GM04503 (cell line): ENCODE measurements around the gene PRMT7.

ENCODE experiments used
- DNase-seq: peaks from one replicate; pipeline ENCODE4 v3.0.0-alpha.2; 2012; ENCODE audit warnings: low read depth

PRMT7 gene

DNA sequence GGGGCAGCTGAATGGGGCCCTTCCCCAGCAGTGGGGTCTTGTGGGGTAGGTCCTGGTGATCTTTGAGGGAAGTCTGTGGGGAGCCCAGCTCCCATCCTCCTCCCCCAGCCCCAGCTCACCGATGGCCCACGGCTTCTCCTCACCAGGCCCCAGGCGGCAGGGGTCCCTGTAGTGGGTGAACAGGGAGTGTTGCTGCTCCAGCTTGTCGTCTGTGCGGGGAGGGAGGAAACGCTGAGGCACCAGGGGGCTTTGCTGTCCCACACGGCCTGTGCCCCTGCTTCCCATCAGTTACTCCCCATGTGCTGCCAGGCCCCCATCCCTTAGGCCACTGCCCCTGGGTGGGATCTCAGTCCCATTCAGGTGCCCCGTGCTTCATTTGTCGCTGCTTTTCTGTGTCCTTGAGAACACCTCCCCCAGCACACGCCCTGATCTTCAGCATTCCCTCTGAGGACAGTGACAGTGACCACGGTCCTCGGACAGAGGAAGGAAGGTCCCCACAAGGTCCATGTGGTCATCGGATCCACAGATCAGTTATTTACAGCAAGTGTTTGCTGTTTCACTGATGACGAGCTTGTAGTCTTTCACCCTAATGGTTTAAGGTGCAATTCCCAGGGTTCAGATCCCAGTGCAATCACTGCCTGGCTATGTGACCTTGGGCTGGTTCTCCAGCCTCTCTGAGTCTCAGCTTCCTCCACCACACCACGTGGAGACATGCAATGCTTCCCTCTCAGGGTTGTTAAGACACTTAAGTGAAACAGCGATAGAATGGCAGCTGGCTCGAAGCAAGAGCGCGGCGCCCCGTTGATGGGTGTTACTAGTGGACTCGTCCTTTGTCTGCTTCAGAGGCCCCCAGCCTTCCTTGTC, 53.1 kb downstream of the PRMT7 start:
- DNase-seq, result no peak

DNA sequence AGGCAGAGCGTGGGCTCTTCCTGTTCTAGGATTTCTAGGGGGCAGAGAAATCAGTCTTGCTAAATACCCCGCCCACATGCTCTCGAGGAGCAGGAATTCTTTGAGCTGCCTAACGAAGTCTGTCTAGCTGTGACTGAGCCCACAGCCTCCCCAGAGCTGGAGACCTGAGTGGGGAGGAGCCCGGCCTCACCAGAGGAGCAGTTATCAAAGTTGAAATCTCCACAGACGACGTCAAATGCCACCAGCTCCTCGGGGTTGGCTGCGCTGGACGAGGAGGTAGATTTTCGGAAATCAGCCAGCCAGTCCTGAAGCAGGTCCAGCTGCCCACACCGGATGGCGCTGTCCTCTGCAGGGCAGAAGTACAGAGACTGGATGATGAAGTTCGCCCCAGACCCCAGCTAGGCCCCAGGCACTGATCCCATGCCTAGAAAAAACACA, 53.8 kb downstream of the PRMT7 start:
- DNase-seq, result no peak

DNA sequence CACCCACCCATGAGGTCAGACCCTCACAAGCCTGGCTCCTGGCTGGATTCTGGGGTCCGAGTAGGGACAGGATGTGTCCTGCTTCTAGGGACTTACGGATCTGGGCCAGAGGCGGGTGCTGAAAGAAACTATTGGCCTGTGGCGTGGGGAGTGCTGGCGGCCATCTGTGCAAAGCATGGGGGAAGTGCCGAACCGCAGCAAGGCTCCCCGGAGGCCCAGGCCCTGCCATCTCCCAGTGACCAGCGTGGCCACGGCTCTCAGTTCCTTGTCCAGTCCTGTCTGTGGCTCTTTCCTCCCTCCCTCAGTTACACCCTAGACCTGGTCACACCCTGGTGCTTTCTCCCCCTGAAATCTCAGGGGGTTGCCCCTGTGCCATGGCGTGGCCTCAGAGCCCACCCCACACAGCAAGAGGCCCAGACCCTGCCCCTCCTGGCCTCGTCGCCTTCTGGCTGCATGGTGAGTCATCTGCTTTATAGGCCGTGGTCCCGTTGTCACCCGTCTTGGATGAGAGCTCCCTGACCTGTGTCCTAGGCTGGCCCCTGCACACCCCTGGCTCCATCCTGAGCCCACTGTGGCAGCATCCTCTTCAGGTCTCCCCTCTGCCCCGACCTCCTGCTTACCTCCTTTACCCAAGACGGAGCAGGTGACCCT, 54.5 kb downstream of the PRMT7 start:
- no peak for DNase-seq

DNA sequence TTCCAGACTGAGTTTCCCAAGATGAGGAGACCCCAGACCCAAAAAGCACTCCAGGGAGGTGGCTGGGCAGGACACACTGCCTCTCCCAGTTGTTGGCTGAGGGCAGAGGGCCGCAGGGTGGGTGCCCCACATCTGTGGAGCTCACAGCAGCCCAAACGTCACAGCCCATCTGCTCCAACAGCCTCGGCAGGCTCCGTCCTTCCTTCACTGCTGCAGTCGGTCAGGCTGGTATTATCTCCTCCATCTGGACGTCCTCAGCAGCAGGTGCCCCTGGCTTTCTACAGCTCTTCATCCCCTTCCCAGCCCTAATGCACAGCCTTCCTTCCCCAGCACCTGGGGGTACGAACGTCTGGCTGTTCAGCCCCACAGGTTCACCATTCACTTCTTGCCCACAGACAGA, 55.2 kb downstream of the PRMT7 start:
- DNase-seq, result no peak

DNA sequence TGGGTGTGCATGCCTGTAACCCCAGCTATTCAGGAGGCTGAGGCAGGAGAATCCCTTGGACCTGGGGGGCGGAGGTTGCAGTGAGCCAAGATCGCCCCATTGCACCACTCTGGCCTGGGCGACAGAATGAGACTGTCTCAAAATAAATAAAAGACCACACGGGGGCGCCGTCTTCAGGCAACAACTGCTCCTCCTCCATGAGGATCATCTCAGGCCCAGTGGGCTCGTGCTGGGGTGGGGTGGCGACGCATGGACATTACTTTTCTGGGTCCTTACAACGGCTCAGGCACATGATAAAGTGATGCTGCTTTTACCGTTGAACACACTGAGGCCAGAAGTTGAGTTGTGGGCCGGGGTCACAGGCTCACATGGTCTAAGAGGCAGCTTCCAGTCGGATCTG, 56.2 kb downstream of the PRMT7 start:
- DNase-seq, result no peak

DNA sequence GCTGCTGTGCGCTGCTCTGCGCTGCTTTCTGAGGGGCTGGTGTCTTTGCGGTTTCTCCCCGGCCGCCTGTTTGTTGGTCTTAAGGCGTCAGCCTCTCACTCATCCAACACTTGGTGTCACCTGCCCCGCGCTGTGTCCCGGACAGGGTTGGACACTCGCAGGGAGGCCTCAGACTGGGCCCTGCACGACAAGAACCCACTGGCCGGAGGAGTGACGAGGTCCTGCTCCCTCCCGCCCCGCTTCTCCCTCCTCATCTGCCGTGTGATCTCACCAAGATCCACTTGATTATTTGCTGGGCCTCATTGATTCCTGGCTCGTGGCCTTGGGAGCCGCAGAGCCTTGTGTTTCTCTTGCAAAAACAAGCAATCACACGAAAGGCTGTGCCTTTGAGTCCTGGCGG, 56.6 kb downstream of the PRMT7 start:
- DNase-seq, result no peak

DNA sequence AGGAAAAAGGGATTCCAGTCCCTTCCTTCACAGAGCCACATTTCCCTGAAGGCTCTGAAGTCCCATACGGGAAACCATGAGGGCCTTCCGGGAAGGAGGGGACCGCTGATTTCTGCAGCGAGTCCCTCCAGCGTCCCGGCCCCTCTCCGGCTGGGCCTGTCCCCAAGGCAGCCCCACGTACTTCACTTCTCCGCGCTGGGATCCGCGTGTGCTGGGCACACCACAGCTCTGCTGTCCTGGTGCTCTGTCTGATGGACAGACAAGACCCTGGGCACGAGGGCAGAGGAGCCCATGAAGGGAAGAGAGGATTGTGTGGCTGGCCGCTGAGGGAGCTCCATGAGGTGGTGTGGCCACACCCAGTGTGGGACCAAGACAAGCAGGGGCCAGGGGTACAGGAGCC, 57.1 kb downstream of the PRMT7 start:
- no peak for DNase-seq

DNA sequence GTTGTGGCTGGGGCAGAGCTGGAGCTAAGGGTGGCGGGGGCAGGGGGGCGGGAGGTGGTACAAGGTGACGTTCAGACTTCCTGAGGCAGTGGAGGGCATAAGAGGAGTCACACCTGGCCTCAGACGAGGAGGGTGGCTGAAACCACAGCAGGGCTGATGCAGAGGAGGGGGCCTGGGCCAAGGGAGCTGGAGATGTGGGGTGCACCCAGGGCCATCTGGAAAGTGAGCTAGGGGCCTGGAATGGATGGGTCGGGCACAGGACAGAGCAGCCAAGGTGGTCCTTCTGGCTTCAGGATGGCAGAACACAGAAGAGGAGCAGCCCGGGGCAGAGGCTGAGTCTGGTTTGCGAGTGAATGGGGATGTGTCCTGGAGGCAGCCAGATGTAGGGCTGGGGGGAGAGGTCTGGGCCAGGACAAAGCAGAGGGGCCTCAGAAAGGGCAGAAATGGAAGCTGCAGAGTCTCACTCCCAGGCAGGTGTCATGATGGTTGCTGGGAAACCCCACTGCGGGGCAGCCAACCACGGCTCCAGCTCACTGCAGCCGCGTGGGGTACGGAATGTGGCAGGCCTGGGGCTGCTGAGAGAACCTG, 57.6 kb downstream of the PRMT7 start:
- DNase-seq, result no peak

DNA sequence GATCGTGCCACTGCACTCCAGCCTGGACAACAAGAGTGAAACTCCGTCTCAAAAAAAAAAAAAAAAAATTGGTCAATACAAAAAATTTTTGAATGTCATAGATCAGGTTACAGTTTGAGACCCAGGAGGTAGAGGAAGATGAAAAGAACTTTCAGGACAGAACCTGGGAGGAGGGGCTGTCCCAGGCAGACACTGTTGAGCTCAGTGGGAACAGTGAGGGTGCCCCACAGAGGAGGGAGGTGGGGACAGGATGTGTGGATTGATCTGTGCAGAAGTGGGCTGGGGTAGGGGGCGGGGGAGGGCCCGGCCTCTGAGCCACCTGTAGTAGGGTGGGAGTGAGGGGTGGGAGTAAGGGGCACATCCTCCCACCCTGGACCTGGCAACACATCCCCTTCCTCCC, 58.3 kb downstream of the PRMT7 start:
- DNase-seq, result no peak

DNA sequence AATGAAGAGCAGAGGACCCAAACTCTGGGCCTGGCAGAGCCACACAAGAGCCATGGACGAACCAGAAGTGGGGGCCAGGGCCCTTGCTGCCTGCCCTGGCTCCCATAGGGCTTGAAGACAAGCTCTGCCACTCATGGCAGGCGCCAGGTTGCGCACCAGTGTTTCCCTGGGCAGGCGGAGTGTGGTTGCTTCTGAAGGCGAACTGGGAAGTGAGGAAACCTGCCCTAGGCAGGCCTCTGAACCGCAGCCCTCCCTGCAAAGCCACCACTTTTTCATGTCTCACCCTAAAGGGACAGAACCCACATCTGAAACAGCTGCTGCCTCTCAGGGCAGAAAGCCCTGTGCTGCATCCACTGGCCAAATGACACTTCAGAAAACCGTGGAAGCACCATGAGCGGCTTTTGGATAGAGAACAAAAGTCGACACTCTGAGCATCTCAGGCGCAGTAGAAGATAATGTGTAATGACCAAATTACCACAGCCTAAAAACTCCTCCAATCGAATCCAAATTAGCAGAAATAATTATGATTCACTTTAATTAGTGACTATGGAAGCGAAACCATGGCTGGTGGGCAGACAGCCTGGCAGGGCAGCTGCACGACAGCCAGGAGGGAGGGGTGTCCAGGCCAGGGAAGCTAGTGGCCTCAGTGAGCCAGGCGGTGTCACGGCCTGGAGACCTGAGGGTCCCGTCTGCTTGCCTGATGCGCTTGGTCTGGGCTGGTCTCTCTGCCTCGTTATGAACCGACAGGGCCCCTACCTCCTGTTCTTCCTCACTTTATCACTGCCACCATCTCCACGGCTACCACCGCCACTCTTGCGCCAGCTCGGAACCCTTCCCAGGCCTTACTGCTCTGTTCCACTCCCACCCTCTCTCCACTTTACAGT, 59.1 kb downstream of the PRMT7 start:
- DNase-seq, result no peak

DNA sequence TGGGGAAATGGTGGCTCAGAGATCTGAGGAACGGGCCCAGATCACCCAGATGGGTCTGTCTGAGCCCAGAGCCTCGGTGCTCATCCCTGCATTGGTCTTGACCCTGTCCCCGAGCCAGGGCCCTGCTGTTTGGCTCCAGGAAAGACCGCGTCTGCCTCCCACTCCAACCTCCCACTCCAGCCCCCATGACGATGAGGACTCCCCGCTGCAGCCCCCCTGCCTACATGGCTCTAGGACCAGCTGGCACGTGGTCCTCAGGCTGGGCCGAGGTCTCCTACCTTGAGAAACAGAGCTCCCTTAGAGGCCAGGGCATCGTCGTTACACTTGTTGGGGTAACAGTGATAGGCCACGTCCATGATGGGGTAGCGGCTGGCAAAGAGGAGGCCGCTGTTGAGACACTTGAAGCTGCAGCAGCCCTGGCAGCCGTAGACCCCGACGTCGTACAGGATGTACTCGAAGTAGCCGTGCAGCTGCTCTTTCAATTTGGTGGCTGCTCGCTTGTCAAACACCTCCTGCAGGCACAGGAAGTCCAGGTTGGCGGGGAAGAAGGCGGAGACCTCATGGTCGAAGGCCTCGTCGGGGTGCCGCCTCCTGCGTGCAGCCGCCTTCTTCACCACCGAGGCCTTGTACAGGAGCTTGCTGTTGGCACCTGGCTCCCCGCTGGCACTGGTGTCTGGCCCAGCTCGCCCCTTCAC, 59.9 kb downstream of the PRMT7 start:
- no peak for DNase-seq

DNA sequence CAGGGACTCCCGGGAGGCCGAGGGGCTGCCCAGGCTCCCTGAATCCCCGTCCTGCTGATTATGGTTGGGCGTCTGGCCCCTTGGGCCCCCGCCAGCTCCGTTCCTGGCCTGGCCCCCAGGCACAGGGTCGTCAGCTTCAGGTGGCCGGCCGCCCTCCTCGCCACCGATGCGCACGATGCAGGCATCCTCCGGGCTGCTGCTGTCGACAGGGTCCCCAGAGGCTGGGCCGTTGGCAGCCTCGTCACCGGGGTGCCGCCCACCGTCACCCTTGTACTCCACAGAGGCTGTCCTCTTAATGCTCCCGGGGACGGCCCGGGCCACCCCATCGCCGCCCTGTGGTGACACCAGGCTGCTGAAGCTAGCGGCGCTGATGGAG, 60.4 kb downstream of the PRMT7 start:
- no peak for DNase-seq

DNA sequence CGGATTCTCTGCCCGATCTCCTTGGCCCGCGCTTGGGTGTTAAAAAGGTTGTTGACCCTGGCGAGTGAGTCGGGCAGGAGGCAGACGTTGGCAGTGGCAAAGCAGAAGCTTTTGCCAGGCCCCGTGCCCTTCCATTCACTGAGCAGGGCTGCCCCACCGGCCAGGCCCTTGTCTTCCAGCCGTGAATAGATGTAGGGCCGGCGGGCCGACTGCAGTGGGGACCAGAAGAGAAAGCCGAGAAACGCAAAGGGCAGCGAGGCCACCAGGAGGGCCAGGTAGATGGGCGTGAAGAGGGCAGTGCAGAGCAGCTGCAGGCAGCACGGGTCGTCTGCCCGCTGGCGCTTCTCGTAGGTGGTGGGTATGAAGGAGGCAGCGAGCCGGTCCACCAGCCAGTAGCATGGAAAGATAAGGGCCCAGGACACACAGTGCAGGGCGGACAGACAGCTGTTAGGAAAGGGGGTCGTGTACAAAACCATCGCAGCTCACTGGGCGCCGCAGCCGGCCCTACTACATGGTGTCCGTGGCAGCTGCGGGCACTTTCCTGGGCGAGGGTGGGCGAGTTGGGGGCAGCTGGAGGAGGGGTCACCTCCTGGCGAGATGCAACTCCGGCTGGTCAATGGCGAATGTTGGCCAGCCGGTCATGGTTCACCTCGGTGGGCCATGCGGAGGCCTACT, 61.0 kb downstream of the PRMT7 start:
- DNase-seq, result no peak

DNA sequence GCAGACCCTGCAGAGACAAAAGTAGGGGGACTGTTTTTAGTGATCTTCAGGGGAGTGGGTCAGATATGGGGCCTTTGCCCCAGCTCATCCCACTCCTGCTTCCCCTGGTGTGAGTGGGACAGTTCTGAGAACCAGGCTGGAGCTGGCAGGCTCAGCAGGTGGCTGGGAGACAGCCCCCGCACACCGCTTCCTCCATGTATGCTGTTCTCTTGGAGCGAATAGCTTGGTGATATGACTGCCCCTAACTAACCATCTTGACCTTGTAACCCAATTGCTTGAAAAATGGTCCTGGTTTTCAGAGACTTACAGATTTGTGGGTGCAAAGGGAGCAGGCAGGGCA, 61.5 kb downstream of the PRMT7 start:
- DNase-seq, result no peak

DNA sequence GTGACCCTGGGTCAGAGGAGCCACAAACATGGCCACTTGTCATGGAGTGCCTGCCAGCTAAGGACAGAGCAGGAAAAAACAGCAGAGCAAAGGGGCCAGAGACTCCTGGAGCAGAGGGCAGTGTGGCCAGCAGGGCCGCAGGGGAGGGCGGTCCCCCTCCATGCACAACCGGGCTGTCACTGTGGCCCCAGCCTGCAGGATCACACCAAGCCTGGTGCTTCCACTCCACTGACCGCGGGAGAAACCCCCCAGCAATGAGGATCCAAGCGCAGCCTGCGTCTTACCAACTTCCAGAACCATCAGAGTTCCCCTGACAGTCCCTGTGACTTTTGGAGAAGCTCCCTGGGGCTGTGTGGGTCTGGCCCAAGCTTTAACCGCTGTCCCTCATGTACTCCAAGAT, 62.0 kb downstream of the PRMT7 start:
- DNase-seq, result no peak

DNA sequence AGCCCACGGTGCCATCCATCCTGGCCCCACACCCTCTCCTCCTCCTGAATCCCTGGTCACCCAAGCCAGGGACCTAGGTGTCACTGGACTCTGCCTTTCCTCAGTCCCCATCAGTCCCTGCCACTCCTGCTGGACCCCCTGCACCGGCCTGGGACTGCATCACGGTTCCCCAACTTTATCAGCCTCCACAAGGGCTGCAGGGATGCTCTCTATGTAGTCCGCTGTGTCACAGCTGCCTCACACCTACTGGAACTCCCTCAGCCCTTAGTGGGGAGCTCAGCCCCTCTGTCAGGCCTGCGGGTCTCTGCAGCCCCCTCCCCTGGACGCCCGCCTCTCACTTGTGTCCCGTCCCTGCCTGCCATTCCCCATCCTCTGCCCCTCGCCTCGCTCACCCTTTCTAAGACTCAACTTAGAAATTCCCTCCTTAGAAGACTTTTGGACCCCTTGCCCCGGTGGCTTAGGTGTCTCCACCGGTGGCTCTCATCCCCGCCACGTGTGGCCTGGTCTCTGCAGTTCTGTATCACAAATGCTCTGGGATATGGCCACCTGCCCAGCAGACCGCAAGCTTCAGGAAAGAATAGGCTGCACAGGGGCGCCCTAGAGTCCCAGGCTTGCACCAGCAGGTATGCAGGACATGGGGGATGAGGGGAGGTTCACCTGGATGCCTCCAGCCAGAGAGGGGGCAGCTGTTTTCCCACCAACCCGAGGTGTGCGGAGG, 62.9 kb downstream of the PRMT7 start:
- no peak for DNase-seq

DNA sequence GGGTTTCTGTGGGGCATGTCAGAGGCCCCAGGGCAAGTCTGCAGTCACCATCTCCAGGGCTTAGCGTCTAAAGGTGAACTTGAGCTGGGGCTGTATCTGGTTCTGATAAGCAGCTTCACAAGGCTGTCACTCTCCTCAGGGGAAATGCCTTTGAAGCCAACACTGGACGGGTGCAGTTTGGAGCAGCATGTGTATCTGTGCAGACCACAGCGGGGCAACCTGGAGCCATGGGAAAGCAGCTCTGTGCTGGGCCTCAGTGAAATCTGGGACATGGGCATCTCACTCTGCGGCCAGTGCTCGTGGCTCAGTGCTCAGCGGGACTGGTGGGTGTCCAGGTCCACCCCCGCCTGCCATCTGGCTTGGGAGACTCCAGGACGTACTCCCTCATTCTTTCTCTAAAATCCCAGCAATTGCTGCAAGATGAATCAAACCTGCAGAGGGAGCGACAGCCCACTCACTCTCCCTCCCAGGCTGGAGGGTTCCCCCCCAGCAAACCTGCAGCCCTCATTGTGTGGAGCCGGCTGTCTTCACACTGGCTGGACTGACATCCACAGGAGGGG, 63.5 kb downstream of the PRMT7 start:
- DNase-seq, result no peak

DNA sequence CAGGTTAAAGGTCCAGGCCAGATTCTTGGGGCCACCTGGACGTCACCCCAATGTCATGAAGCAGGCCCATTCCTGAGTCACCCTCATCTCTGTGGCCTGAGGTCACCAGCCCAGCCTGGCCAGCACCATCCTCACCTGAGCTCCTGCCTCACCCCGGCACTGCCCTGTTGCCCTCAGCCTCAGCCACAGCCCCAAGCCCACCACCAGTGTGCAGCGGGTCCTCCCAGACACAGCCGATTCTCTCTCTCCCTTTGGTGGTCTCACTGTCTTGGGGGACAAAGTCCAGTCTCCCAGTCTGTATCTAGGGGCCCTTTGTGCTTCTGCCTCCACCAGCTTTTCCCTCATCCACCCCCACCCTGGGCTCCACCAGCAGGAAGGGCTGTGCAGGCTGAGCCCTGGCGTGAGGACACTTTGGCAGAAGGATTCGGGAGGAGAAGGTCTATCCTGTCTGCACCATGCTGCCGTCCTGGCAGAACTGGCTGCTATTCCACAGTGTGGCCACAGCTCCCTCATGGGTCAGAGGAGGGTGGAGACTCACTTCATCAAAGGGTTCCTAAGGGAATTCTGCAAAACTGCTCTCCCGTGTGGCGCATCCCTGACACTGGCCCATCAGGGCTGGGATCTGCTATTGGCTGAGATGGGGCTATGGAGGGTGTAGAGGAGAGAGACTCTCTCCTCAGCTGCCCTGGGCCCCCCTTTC, 64.3 kb downstream of the PRMT7 start:
- DNase-seq, result no peak

DNA sequence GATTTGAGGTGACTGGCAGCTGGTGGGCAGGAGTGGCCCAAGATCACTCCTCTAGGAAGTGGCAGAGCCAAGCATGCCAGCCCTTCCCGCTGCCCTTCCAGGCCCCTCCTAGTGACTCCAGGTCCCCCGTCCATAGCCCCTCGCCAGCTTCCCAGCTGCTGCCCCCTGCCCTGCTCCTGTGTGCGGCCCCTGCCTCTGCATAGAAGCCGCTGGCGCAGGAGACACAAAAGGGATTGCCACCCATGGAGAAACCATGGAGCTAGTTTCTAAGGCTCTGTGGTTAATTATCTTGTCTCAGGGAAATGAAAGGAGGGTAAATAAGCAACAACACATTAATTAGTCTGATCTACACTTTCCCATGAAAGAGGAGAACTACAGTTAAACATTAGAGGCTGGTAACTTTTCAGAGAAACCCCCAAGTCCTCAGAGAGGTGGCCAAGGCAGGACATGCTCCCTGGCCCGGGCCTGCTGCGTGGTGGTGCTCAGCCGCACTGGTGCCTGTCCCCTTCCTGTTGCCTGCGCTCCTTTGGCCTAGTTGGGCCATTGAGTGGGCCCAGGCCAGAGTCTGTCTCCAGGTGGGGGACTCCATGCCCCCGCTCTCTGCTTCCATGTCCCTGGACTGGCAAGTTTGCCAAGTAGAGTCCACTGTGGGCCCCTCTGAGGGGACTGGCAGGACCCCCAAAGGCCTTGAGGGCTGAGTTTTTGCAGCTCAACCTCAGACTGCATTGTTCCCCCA, 65.2 kb downstream of the PRMT7 start:
- no peak for DNase-seq
